Muscle of arm (tissue), 14 donors: Measurements from ENCODE around the gene MYCBP2. TPM values are rescaled to one million over a fixed set of nuclear protein-coding genes. Genes with fewer than 3 reads are reported as not detected.
"Not testable (repeated sequence)": the region's sequence is repeated elsewhere in the genome, so short reads cannot be mapped to it uniquely, and the experiment has no call there.

Experiments used
- DNase-seq: peaks from one replicate; pipeline ENCODE4 v3.0.0-alpha.2; 2013
- long read RNA-seq, 11 donors: transcript quantifications; one replicate each; lab custom pipeline, GENCODE V29; 2026
- polyA plus RNA-seq, 12 donors: library from polyadenylated mRNA; unstranded; fragments of 120-200 nt; gene quantifications; one replicate each; pipeline ENCODE4 v1.2.1, GENCODE V29; 2013; ENCODE audit not compliant: insufficient read length in 12 of 12

The MYCBP2 gene
- 10 to 100 TPM in 11 of 12 donors, not detected in 1; 39.5 to 66.9 (median 51.0) TPM for polyA plus RNA-seq
- long read RNA-seq, donor 1, partial matches to known transcripts = 0 of 2 reads
- long read RNA-seq, donor 1, other reads (novel, unspliced or antisense) = 0 of 2 reads
- long read RNA-seq, donor 2 = 0 reads
- long read RNA-seq, donor 3, partial matches to known transcripts = 0 of 1 reads
- long read RNA-seq, donor 3, other reads (novel, unspliced or antisense) = 0 of 1 reads
- long read RNA-seq, donor 4 = 0 reads
- long read RNA-seq, donor 5, partial matches to known transcripts = 0 of 1 reads
- long read RNA-seq, donor 5, other reads (novel, unspliced or antisense) = 0 of 1 reads
- long read RNA-seq, donor 6 = 0 reads
- long read RNA-seq, donor 7, partial matches to known transcripts = 0 of 1 reads
- long read RNA-seq, donor 7, other reads (novel, unspliced or antisense) = 0 of 1 reads
- long read RNA-seq, donor 8, partial matches to known transcripts = 8 of 9 reads
- long read RNA-seq, donor 8, other reads (novel, unspliced or antisense) = 0 of 9 reads
- long read RNA-seq, donor 9 = 0 reads
- long read RNA-seq, donor 10, partial matches to known transcripts = 9 of 9 reads
- long read RNA-seq, donor 10, other reads (novel, unspliced or antisense) = 0 of 9 reads
- long read RNA-seq, donor 11, partial matches to known transcripts = 10 of 10 reads
- long read RNA-seq, donor 11, other reads (novel, unspliced or antisense) = 0 of 10 reads

- peak; percentile 98 for DNase-seq
Observed at GRCh38 chr13:77326905-77327604, at the start of gene MYCBP2. Gene MYCBP2 (minus strand): TSS chr13:77327094. CDS start chr13:77326775, 319 bp downstream.

DNA sequence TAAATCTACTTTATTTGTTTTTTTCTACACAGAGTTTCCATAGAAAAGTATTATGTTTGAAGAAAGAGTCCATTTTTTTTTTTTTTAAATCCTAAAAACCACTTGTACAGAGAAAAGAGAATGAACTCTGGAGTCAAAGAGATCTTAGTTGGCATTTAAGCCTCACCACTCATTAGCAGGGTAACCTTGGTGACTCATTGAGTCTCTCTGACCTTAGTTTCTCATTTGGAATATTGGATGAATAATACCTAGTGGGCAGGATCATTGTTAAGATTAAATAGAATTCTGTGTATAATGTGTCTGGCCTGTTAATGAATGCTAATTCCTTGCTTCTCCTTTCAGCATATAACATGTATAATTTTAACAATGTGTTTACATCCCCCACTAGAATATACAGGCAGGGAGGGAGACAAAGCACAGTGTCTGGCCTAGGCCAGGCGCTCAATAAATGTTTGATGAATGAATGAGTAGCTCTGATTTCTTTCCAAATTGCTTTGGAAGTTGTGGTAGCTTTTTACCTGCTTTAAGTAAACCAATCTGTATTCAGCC lies 48.7 kb upstream of the MYCBP2 start:
- DNase-seq = no peak

- no peak for DNase-seq
Observed at GRCh38 chr13:77374786-77375185, 47.9 kb upstream of the MYCBP2 start.

- DNase-seq = no peak
Observed at GRCh38 chr13:77374339-77374738, 47.4 kb upstream of the MYCBP2 start.

GRCh38 chr13:77373502-77373901 lies 46.6 kb upstream of the MYCBP2 start:
- no peak for DNase-seq

- no peak for DNase-seq
Observed at GRCh38 chr13:77372275-77372674, 45.4 kb upstream of the MYCBP2 start.

- no peak for DNase-seq
Observed at GRCh38 chr13:77370888-77371287, 44.0 kb upstream of the MYCBP2 start.

GRCh38 chr13:77362166-77362565 lies 35.3 kb upstream of the MYCBP2 start:
- no peak for DNase-seq

DNA sequence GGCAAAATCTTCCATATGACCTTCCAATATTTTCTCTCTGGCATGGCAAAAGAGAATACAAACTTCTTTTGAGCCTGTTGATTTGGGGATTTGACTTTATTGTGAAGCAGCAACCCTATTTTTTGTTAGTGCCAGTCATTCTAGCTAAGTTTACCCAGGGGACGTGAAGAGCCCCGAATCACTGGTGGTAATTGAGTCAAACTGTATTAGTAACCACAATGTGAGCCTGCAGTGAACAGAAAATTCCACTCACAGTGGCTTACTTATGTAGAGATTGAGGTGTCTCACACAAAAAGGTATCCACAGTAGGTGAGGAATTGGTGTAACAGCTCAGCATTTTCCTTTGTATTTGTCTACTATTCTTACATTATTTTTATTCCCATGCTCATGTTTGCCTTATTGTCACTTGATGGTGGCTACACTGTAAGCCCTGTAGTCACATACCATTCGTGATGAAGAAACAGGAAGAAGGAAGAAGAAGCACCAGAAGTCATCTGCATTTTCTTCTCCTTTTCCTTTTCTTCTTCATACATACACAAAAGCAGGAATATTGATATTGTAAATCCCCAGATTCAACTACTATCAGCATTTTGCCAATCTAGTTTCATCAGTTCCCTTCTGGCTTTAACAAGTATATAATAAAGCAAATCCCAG lies 33.3 kb upstream of the MYCBP2 start:
- DNase-seq = no peak

- no peak for DNase-seq
Observed at GRCh38 chr13:77359171-77359570, 32.3 kb upstream of the MYCBP2 start.

DNA sequence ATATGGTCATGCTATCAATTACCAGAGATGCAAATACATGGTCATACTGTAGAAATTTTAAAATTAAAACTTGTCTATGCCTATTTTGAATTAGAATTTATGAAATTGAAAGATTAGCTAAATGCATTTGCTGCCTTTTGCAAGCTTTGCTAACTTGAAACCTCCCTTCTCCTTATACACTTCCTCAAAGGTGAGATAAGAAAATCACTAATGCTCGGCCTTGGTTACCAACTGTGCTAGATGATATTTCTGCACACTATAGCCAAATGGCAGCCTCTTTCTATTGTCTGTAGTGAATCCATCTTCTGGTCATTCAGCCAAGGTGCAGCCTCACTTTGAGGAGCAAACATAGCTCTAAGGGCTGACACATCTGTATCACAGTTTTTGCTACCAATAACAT lies 31.1 kb upstream of the MYCBP2 start:
- DNase-seq = no peak

DNA sequence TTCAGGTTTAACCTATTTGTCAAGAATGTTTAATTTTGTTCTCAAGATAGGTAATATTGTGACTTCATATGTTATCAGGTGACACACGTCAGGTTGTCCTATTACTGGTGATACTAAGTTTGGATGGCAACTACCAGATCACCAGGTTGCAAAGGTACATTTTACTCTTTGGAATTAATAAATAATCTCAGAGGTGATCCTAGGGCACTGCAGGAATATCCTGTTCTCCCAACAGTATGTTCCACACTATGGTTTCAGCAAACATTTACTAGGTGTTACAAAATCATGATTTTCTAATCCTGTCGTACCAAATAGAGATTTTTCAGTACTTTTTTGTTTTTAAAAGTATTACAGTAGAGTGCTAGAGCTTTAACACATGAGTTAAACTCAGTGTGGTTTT lies 29.3 kb upstream of the MYCBP2 start:
- no peak for DNase-seq

DNA sequence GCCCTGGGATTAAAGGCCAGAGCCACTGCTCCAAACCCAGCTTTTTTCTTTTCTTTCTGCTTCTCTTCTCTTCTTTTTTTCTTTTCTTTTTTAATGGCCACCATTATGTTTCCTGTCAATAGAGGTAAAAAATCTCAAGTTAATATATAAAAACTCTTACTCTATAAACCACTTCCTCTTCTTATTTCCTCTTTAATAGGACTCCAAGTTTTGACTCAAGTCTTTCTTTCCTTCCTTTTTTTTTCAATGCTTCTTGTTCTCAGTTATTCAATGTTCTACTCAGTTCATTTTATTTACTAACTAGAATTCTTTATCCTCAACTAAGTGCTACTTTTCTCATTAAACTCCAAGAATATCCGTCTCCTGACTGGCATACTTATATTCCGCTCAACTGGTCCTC lies 27.1 kb upstream of the MYCBP2 start:
- DNase-seq = no peak

DNA sequence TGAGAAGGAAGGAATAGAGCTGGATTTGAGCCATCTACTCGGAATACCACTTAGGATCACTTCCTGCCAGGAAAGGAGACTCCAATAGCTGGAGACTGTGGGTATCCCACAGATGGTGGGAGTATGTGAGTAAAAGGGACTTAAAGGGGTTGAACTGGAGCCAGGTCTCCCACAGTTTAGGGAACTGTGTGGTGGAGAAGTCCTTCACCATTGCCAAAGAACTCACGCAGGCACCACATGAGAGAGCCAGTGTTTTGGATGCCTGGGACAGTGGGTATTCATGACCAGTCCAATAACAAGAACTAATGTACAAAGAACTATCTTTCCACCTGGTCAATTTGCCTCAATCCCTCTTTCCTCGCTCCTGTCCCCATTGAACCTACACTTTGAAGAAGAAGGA lies 24.4 kb upstream of the MYCBP2 start:
- DNase-seq = no peak

GRCh38 chr13:77350811-77351210 lies 23.9 kb upstream of the MYCBP2 start:
- DNase-seq = no peak

DNA sequence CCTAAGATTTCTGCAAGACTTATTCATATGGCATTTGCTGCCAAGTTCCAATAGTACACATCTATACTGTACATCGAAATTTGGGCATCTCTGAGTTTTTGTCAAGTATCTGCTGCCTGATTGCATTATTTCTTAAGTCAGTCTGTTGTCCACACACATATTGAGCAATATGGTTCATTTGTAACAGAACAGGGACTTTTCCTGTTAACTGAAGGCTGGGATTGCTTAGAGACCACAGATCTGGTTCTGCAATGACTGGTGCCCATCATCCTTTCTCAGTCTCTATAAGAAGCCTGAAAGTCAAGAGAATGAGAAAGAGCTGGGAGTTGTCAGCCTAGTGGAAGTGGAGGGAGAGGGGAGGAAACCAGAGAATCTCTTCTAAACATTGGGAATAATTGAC lies 22.5 kb upstream of the MYCBP2 start:
- no peak for DNase-seq

DNA sequence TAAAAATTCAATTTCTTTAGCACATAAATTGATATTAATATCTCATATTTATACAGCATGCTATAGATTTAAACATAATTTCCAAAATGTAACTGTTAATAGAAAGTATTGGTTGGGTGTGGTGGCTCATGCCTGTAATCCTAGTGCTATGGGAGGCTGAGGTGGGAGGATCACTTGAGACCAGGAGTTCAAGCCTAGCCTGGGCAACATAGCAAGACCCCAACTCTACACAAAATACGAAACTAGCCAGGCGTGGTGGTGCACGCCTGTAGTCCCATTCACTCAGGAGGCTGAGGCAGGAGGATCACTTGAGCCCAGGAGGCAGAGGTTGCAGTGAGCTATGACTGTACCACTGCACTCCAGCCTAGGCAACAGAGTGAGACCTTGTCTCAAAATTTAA lies 20.5 kb upstream of the MYCBP2 start:
- DNase-seq = not testable (repeated sequence)

GRCh38 chr13:77345150-77345780 lies 18.4 kb upstream of the MYCBP2 start:
- DNase-seq = no peak

- DNase-seq = no peak
Observed at GRCh38 chr13:77343841-77344240, 16.9 kb upstream of the MYCBP2 start.

DNA sequence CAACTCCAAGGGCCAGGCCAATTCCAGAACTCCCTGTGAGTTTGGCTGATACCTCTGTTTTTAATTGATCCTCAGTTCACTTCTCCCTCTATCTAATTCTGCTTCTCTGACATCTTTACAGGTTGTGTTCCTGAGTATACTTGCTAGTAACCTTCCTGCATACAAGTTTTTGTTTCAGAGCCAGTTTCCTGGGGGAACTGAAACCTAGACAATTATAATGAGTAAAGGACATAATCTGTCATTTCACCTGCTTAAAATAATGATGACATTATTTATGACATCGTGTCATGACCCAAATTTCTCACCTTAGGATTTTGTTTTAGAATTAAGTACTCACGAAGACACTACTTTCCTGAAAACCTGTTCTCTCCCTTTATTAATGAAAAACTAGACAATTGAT lies 12.5 kb upstream of the MYCBP2 start:
- no peak for DNase-seq

- no peak for DNase-seq
Observed at GRCh38 chr13:77338961-77339401, 12.1 kb upstream of the MYCBP2 start.
